Ramos (cell line): Measurements from ENCODE around the gene SCN7A.
"Not testable (repeated sequence)": the region's sequence is repeated elsewhere in the genome, so short reads cannot be mapped to it uniquely, and the experiment has no call there.

Experiments
- in situ Hi-C: fragments of 300-500 bp; cut with MboI; formaldehyde crosslinking; loops from one replicate; pipeline ENCODE4 v1.14.3; 2022; ENCODE audit warnings: low sequenced_read_pairs; ENCODE audit not compliant: unreplicated experiment

Gene SCN7A

DNA sequence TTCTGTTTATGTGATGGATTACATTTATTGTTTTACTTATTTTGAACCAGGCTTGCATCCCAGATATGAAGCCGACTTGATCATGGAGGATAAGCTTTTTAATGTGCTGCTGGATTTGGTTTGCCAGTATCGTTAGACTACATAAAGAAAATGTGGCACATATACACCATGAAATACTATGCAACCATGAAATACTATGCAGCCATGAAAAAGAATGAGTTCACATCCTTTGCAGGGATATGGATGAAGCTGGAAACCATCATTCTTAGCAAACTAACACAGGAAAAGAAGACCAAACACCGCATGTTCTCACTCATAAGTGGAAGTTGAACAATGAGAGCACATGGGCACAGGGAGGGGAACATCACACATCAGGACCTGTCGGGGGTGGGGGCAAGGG is 38.2 kb downstream of the SCN7A start:
- in situ Hi-C loops = not testable (repeated sequence)

DNA sequence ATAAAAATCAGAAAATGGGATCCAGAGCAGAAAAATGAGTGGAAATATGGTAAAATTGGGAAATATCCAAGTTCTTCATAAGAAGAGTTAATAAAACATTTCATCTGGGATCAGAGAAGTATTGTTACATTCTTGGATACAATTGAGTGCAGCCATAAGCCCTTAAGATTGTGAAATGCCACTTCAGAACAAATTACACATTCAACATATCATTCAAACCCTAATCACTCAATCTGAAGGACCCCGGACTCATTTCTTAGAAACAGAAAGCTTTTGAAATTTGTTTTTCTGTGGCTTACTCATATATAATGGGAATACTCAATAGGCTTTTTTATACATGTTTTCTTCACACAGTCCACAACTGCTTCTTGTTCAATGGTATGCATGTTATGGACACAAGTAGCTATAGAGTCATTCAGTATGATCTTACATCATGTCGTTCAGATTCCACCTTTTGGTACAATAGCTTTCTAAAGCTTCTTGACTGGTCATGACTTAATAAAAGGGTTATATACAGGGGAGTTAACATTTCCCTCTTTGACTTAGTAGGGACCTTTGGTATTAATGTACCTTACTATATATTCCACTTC is 39.9 kb downstream of the SCN7A start:
- in situ Hi-C loops = no loop called here

DNA sequence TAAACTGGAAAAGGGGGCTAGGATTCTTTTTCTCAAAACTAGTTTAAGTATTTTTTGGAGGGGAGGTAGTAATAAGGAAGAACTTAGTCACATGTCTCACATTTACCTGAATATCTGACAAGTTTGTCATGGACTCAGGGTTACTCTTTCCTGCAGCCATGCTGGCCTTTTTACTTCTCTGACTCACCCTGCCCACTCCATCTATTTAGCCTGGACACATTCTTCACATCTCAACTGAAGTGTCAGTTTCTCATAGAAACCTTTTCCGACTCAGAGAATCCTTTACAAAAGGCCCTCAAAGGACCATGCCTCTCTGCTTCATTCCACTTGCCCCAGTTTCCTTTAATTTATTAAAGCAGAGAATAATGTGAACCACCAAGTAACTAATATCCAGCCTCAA is 42.6 kb downstream of the SCN7A start:
- in situ Hi-C loops = no loop called here

DNA sequence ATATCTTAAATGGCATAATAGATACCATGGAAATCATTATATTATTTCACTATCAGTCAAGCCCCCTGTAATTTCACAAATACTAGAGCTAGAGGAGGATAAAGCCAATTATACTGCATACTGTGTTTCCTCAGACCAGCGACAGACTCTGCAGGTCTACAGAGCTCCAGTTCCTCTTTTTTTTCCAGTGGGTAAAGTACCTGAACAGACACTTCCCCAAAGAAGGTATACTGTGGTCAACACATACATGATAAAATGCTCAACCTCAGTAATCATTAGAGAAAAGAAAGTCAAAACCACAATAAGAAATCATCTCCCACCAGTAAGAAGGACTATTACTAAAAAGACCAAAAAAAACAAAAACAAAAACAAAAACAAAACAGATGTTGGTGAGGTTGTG is 44.6 kb downstream of the SCN7A start:
- in situ Hi-C loops = no loop called here

DNA sequence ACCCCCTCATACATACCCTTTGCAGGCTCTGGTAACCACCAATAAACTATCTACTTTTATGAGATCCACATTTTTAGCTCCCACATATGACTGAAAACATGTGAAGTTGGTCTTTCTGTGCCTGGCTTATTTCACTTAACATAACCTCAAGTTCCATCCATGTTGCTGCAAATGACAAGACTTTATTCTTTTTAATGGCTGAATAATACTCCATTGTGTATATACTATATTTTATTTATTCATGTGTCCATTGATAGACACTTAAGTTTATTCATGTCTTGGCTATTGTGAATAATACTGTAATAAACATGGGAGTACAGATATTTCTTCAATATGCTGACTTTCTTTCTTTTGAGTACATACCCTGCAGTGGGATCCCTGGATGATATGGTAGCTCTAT is 45.9 kb downstream of the SCN7A start:
- in situ Hi-C loops = no loop called here

DNA sequence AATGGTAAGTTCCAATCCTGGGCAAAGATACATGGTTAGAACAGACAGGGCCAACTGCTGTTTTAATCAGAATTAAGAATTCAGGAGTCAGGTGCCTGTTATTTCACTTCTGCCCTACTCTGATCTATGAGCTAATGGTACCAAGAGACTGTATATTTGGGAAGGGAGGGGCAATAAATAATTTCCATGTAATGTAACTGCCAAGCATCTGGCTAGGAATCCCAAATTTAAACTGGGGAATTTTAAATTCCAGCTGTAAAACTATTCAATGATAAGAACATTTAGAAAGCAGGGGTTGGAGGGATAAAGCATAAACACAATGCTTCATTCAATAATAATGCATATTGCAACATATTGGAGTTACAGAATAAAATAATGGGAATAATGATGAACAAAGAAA is 49.7 kb downstream of the SCN7A start:
- in situ Hi-C loops = no loop called here

DNA sequence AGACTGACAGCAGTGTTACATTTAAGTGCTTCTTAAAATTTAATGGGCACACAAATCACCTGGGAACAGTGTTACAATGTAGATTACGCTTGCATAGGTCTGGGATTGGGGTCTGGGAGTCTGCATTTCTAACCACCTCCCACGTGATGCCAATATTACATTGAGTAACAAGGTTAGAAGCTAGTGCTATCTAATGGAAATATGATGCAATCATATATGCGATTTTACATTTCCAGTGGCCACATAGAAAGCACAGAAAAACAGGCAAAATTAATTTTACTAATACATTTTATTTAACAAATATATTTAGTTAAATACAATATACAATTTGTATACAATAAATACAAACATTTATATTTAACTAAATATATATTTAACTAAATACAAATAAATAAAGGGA is 53.7 kb downstream of the SCN7A start:
- in situ Hi-C loops = no loop called here

DNA sequence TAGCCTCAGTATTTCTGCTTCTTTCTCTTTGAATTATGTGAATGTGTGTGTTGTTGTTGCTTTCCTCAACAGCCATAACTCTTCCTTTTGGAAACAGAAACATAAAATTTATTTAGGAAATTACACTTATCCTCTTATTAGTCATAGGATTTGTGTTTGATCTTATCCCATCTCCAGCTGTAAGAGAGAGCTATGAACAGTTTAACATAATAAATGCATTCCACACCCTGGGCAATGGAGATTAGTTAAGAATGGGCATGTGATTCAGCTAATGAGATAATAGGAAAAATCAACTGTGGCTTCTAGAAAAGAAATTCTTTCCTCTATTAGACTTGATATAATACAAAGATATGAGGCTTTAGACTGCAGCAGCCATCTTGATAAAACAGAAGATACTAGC is 55.0 kb downstream of the SCN7A start:
- in situ Hi-C loops = no loop called here

DNA sequence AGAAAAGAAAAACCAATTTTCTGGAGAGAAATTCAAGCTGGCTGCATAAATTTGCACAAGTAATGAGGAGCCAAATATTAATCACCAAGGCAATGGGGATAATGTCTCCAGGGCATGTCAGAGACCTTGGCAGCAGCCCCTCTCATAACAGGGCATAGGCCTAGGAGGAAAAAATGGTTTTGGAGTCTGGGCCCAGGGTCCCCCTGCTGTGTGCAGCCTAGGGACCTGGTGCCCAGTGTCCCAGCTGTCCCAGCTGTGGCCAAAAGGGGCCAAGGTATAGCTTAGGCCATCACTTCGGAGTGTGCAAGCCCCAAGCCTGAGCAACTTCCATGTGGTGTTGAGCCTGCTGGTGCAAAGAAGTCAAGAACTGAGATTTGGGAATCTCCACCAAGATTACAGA is 57.1 kb downstream of the SCN7A start:
- in situ Hi-C loops = no loop called here

DNA sequence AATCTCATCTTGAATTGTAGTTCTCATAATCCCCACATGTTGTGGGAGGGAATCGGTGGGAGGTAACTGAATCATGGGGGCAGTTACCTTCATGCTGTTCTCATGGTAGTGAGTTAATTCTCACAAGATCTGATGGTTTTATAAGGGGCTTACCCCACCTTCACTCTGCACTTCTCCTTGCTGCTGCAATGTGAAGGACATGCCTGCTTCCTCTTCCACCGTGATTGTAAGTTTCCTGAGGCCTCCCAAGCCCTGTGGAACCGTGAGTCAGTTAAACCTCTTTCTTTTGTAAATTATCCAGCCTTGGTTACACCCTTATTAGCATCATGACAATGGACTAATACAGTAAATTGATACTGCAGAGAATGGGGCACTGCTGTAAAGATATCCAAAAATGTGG is 57.9 kb downstream of the SCN7A start:
- in situ Hi-C loops = no loop called here

DNA sequence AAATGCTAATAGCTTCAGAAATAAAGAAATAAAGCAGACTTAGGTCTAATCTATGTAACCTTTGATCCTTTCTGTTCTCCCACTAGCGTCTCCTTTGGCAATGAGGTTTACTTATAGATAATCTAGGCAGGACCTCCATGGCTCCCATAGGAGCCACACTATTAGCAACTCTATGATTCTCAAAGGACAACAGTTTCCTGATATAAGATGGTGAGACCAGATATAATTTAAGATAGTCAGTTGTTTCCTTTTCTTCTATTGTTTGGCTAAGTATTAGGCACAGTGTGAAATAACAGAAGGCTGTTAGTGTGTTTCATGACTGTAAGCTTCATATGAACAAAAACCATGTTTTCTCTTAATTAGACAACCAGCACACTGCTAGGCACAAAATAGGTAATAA is 59.6 kb downstream of the SCN7A start:
- in situ Hi-C loops = no loop called here

DNA sequence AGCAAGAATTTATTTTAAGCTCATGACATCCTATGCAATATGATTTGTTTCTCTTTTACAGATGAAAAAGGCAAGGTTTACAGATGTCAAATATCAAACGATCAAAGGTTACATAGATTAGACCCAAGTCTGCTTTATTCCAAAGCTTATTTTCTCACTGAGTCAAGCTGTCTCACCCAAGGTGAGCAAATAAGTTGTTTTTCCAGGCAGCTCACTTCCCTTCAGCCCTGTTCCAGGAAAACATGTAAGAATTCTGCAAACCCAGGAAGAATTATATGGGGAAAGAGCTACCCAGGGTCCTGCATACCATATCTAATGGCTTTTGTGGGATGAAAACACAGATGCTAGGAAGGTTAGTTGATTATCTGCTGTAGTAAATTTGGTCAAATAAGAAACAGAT is 60.6 kb downstream of the SCN7A start:
- in situ Hi-C loops = no loop called here

DNA sequence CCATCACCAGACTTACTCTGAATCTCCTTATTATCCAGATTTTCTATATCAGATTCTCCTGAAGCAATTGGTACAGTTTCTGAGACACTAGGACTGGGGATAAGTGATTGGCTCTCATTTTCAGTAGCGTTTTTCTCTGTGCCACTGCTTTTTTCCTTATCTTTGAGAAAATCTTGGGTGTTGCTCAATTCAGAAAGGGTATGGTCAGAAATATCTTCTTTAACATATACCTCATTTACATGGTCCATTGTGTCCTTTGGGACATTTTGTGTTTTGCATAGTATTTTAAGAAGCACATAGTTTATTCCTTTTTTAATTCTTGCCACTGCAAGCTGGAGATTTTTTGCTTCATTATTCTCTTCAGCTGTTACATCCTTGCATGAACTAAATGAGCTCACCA is 61.7 kb downstream of the SCN7A start:
- in situ Hi-C loops = no loop called here

DNA sequence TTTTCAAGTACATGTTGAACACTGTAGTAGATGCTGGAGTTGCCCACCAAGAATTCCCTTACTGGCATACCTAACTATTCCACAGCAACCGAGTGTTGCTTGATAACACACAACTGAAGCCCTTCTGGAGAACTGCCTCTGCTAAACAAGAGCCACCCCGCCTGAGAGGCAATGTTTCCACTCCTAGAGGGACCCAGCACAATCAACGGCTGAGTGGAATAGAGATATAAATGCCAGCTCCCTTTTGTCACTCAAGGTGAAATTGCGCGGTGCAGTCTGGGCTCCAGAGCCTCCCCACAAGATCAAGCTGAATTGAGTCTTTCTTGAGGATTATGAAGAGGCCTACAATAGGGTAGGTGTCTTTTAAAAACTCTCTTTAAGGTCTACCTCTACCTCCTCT is 69.2 kb downstream of the SCN7A start:
- in situ Hi-C loops = no loop called here

DNA sequence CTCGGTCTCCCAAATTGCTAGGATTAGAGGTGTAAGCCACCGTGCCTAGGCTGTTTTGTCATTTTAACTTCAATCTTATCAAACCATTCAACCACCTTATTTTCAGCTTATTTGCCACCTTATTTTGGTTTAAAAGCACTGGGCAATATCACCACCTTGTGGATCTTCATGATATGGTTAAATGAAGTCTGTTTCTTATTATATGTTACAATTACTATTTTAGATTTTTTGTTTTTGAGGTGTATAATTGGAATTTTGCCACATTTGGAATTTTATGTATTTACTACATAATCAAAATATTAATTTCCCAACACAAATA is 74.5 kb downstream of the SCN7A start:
- in situ Hi-C loops = no loop called here

DNA sequence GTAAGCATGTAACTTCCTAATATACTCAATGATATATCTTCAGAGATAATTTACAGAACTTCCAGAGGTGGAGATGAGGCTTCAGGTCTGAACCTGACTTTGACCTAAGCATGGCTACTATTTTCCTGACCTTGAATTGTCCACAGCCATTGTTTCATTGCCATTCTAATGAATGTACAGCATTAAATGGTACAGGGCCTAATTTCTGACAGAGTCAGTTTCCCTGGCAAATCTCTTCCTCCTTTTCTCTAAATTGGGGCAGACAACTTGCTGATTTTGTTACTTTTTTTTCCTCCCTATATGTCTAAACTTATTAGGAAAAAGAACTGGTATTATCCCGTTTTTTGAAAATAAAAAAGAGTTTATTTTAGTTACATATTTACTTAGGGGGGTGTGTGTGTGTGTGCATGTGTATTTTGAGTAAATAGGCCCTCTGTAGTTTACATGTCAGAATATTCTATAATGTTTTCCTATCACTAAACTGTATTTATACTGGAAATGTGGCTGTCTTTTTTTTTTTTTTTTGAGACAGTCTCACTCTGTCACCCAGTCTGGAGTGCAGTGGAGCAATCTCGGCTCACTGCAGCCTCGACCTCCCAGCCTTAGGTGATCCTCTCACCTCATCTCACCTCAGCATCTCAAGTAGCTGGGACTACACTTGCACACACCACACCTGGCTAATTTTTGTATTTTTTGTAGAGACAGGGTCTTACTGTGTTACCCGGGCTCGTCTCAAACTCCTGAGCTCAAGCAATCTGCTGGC is 75.0 kb downstream of the SCN7A start:
- in situ Hi-C loops = no loop called here

DNA sequence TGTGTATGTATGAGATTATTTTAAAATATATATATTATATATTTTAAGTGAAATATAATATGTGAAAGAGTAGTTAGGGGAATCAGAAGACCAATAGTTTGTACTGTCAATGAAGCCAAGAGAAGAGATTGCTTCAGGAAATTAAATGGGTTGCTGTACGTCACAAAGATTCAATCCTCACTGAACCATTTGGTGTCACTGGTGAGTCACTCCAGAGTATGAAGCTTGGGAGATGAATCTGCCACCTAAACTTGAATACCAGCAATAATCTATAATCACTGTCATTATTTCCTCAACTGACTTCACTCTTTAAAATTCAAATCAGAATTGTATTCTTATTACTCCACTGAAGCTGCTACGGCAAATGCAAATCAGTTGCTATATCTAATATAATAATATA is 76.4 kb downstream of the SCN7A start:
- in situ Hi-C loops = no loop called here

DNA sequence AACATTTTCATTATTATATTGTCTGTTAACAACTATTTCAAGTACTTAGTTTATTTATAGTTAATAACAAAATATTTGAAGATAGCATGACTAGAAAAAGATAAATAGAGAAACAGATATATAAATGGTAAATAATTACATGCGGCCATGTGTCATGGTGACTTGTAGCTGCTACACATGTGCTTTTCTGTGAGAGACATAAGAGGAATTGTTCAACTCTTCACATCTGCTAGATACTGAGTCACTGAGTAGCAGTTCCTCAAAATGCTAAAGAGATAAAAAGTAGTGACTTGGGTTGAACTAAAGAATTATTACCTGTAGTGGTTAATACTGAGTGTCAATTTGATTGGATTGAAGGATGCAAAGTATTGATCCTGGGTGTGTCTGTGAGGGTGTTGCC is 80.8 kb downstream of the SCN7A start:
- in situ Hi-C loops = no loop called here

DNA sequence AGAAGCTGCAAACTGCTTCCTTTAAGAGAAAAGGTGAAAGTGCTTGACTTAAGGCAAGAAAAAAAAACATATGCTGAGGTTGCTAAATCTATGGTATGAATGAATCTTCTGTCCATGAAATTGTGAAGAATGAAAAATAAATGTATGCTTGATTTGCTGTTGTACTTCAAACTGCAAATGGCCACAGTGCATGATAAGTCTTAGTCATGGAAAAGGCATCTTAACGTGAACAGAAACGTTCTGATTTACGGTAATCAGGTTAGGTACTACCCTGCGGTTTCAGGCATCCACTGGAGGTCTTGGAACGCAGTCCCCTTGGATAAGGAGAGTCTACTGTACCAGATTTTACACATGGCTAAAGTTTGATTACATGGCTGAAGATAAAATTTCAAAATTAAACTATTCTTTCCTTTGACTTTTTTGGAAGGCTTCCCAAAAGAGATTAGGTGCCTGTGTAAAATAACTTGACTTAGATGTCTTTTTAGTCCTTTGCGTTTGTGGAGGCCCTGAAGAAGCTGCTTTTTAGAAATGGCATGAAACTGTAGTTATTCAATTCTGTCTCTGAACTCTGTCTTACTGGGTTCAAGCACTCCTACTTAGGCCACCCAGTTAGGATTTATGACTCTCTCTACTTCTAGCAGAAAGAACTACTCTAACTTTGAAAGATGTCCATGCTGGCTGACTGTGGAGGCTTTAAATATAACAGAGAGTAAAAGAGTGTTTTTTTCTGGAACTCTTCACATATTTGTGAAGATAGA is 82.4 kb downstream of the SCN7A start:
- in situ Hi-C loops = no loop called here

DNA sequence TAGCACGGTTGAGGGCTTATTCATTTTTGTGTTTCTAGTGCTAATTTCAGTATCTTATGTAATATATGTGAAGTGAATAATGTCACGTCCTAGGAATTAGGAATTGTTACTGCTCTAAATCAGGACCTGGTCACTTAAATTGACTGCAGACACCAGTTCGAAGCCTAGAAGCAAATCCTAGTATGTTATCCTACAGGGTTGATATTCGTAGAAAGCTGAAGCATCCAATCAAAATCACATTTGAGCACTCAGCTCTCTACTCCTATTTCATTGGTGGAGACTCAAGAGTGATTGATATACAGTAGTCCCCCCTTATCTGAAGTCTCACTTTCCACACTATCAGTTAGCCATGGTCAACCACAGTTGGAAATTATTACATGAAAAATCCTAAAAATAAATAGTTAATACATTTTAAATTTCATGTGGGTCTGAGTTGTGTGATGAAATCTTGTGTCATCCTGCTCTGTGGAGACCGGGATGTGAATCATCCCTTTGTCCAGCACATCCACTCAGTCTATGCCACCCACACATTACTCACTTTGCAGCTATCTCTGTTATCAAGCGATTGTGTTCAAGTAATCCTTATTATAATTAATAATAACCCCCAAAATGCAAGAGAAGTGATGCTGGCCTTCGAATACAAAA is 83.1 kb downstream of the SCN7A start:
- in situ Hi-C loops = no loop called here

DNA sequence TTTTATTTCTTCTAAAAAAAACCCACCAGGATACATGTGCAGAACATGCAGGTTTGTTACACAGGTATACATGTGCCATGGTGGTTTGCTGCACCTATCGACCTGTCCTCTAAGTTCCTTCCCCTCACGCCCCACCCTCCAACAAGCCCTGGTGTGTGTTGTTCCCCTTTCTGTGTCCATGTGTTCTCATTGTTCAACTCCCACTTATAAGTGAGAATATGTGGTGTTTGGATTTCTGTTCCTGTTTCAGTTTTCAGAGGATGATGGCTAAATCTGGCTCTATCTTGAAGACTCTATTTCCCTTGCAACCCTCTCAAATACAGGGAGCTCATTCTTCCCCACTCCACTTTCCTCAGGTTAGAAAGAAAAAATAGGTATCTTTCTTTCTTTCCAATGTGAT is 86.3 kb downstream of the SCN7A start:
- in situ Hi-C loops = not testable (repeated sequence)
